ENCODE measurements around the gene ABTB2.
"Not testable (repeated sequence)": the region's sequence is repeated elsewhere in the genome, so short reads cannot be mapped to it uniquely, and the experiment has no call there.

The ABTB2 gene

GRCh38 chr11:34190192-34191139, 167.3 kb downstream of the ABTB2 start:
- DNase-seq (ENCODE audit: low read depth in 2 of 2): no peak

GRCh38 chr11:34189191-34189590, 168.6 kb downstream of the ABTB2 start:
- DNase-seq (ENCODE audit: low read depth in 2 of 2): no peak

GRCh38 chr11:34188181-34188580, 169.6 kb downstream of the ABTB2 start:
- DNase-seq (ENCODE audit: low read depth in 2 of 2): no peak

DNA sequence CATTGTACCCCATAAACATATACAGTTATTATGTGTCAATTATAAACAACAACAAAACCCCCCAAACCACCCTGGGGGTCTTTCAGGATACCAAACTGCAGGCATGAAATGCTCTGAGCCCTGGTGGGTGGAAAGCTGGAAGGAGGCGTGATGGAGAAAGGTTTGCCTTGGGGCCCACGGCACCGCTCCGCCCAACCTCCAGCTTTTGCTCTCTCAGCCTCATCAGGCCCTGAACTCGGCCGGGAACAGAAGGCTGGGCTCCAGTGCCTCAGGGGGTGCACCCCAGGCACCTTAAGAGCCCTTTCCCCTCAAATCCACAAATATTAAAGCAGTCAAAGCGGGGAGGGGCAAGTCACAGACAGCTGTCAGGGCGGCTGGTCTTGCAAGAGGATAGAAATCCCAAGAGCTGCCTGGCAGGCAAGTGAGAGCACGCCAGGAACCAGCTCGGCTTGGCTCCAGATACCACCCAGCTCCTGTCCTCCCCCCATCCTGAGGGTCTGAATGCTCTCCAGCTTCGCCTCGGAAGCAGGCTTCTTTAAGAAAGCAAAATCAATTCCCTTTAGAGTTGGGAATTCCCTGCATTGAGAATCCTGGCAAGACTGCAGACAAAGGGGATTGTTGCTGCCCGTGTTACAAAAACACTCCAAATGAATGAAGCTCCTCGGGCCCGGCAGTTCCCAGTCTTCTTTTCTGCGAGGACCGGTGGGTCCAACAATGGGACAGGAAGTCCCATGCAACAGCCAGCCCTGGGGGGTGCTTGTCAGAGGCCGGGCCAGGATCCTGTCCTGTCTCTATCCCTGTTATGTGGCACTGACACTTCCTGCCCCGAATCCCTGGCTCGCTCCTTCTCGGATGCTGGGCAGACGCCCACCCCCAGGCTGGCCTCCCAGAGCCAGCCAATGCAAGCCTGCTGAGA, 171.6 kb downstream of the ABTB2 start:
- DNase-seq (ENCODE audit: low read depth in 2 of 2): no peak

- DNase-seq (ENCODE audit: low read depth in 2 of 2): no peak
Observed at GRCh38 chr11:34184505-34185015, 173.2 kb downstream of the ABTB2 start.

GRCh38 chr11:34183848-34184391, 173.9 kb downstream of the ABTB2 start:
- no peak for DNase-seq (ENCODE audit: low read depth in 2 of 2)

GRCh38 chr11:34182921-34183685, 174.7 kb downstream of the ABTB2 start:
- no peak for DNase-seq (ENCODE audit: low read depth in 2 of 2)

DNA sequence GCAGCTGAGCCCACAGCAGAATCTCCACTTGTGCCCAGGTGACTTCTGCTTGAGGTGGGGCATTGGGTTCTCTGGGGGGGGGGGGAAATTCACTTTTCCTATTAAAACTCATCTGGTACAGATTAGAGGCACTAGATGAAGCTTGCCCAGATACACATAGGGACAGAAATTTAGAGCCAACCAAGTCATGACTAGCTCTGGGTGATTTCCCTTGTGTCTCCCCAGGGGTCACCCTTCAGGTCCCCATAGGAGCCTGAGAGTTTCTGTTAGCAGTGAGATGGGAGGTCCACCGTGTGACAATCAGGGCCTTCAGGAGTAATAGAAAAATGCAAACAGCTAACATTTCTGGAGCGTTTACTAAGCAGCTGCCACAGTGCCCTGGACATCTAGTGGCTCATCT, 175.4 kb downstream of the ABTB2 start:
- DNase-seq (ENCODE audit: low read depth in 2 of 2): no peak

DNA sequence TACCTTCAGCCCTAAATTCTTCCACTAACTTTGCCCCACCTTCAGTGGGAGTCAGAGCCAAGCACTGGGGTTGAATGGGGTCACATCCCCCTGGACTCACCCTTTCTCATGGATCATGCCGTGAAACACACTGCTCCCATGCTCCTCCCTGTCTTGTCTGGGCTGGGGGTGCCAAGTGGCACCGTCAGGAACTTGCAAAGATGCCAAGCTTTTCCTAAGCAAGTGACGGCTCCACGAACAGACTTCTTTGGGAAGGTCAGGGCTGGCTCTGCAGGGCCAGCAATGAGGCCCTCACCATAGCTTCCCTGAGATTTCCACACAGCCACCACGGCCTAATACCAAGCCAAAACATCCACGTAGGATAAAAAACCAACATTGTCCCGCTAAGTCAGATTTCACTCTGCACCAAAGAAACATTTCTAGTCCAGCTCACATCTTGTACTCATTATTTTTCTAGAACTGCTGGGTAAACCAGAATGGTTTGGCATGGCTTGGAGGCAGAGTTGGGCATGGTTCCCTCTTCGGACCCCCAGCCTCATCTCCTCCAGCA, 175.9 kb downstream of the ABTB2 start:
- DNase-seq (ENCODE audit: low read depth in 2 of 2): no peak

DNA sequence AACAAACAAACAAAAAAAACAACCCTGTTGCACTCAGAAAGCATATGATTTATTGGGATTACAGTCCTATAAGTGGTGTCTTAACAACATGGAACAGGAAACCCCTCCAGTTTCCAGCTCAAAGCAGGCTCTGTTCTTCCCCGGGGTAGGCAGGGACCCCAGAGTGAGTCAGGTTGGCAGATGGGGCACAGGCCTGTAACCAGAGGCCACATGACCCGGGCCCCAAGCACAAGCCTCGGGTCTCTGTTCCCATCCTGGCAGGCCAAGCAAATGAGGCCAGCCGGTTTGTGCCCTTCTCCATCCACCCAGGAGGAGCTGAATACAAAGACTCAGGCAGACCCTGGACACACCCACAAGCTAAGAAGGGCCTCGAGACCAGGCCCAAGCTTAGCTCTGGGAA, 176.6 kb downstream of the ABTB2 start:
- DNase-seq (ENCODE audit: low read depth in 2 of 2): no peak

DNA sequence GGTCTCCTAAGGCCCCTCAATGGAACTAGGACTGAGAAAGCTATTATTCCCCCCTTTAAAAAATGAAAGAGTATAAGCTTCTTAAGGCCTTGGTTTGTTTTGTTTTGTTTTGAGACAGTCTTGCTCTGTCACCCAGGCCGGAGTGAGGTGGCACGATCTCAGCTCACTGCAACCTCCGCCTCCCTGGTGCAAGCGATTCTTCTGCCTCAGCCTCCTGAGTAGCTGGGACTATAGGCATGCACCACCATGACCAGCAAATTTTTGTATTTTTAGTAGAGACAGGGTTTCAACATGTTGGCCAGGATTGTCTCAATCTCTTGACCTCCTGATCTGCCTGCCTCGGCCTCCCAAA, 177.0 kb downstream of the ABTB2 start:
- not testable (repeated sequence) for DNase-seq (ENCODE audit: low read depth in 2 of 2)

GRCh38 chr11:34180040-34180813, 177.6 kb downstream of the ABTB2 start:
- DNase-seq (ENCODE audit: low read depth in 2 of 2): no peak

GRCh38 chr11:34179026-34179675, 178.7 kb downstream of the ABTB2 start:
- DNase-seq (ENCODE audit: low read depth in 2 of 2): no peak

GRCh38 chr11:34178209-34178821, 179.5 kb downstream of the ABTB2 start:
- no peak for DNase-seq (ENCODE audit: low read depth in 2 of 2)

- DNase-seq (ENCODE audit: low read depth in 2 of 2): no peak
Observed at GRCh38 chr11:34176751-34177209, 181.0 kb downstream of the ABTB2 start.

GRCh38 chr11:34175284-34176019, 182.4 kb downstream of the ABTB2 start:
- DNase-seq (ENCODE audit: low read depth in 2 of 2): no peak

DNA sequence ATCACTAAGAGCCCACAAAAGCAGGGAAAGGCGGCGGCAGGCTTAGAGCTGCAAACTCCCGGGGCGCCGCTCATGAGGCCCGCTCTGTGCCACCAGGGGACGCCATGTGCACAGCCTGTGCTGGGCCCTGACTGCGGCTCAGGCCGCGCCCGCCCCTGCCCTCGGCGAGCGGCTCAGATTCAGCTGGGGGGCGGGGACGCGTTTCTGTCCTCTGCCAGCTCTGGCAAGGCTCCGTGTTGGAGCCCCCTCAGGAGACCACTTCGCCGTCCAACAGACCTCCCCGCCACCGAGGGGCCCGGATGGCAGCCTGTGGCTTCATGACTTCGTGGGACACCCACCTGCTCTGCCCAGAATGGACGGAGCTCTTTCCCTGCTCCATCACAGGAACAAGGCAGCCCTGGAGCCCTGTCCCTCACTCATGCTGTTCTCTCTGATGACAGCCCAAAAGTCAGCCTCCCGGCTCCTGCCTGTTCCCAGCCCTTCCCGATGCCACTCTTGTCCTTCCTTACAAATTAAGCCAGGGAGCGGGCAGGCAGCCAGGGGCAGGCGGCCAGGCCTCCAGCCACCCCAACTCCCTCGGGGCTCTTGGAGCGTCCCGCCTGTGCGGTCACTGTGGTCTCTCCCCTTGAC, 183.3 kb downstream of the ABTB2 start:
- peak; percentile 46 to 75 for DNase-seq (ENCODE audit: low read depth in 2 of 2)

- DNase-seq (ENCODE audit: low read depth in 2 of 2): no peak
Observed at GRCh38 chr11:34173050-34173449, 184.8 kb downstream of the ABTB2 start.
